PC-3 (cell line): ENCODE measurements around the gene FARP1.

Experiments used
- CTCF ChIP-seq: fragments of 300-600 bp; sonication (generic); conservative IDR thresholded peaks from 2 replicates; pipeline ENCODE4 v1.5.1; 2017; ENCODE audit warnings: antibody characterized with exemption, low read depth, mild to moderate bottlenecking, low read length
- EZH2 ChIP-seq: fragments of 300-600 bp; sonication (generic); IDR thresholded peaks from one replicate; pipeline ENCODE4 v1.6.1; 2017; ENCODE audit warnings: antibody characterized with exemption, mild to moderate bottlenecking, low read length; ENCODE audit not compliant: unreplicated experiment
- EZH2phosphoT487 ChIP-seq: fragments of 300-600 bp; sonication (generic); IDR thresholded peaks from 2 replicates; pipeline ENCODE4 v1.6.1; 2018; ENCODE audit warnings: mild to moderate bottlenecking, antibody characterized with exemption, low read length, borderline replicate concordance

GRCh38 chr13:98487016-98487415, 344.1 kb downstream of the FARP1 start:
- no peak for TF ChIP-seq CTCF
- no peak for TF ChIP-seq EZH2
- TF ChIP-seq EZH2phosphoT487 = no peak
